Colonic mucosa (tissue), 4 donors: ENCODE measurements around the gene SPAG16. TPM values are rescaled to one million over a fixed set of nuclear protein-coding genes. Genes with fewer than 3 reads are reported as not detected.

ENCODE experiments used
- DNase-seq: peaks from one replicate; pipeline ENCODE4 v3.0.0-alpha.2; 2020
- H3K27ac ChIP-seq: fragments of 200-600 bp; one replicate; pipeline ENCODE4 v1.8.0; 2021
- H3K27me3 ChIP-seq: fragments of 200-600 bp; one replicate; pipeline ENCODE4 v1.8.0; 2021
- H3K36me3 ChIP-seq: fragments of 200-600 bp; one replicate; pipeline ENCODE4 v1.8.0; 2021
- H3K4me1 ChIP-seq: fragments of 200-600 bp; one replicate; pipeline ENCODE4 v1.8.0; 2021; ENCODE audit warnings: mild to moderate bottlenecking
- H3K4me3 ChIP-seq: fragments of 200-600 bp; one replicate; pipeline ENCODE4 v1.8.0; 2021
- H3K9ac ChIP-seq, 2 donors: one replicate each; pipeline ENCODE4 v1.7.0; 2013; ENCODE audit warnings: control low read depth in 2 of 2, low read depth in 2 of 2, low read length in 2 of 2
- H3K9me3 ChIP-seq: fragments of 200-600 bp; one replicate; pipeline ENCODE4 v1.8.0; 2021
- CTCF ChIP-seq: fragments of 200-600 bp; IDR thresholded peaks from one replicate; pipeline ENCODE4 v1.8.0; 2022; ENCODE audit warnings: antibody characterized with exemption, mild to moderate bottlenecking
- intact Hi-C: fragments of 100-400 bp; cut with DNase I; formaldehyde crosslinking; loops from one replicate; pipeline ENCODE4 v1.14.1; 2022
- total RNA-seq, 2 donors: library from RNA; stranded (reverse); fragmentation: NEBNext Ultra II Directional in 1 of 2; extraction: Animal tissue kit (Norgen Biotek cat#: 25700) in 1 of 2; gene quantifications; one replicate each; pipeline ENCODE4 v1.2.1, GENCODE V29; 2021
- donor health status: healthy.
- donor health status: DM: no; HTN: no; CAD: no.
- donor health status: DM: no; HTN: no; CAD: no.

The SPAG16 gene
- total RNA-seq, 2 donors from 2014 or later: 18.6 to 25.5 TPM

GRCh38 chr2:214310319-214310718, 1026.1 kb downstream of the SPAG16 start:
- Histone ChIP-seq H3K36me3 (no peaks in the 10 kb centered on the region), H3K9ac (no peak overlapping the region), H3K4me3 (no peak overlapping the region), H3K9me3 (no peaks in the 10 kb centered on the region), H3K27ac (no peak overlapping the region), H3K27me3 (no peaks in the 10 kb centered on the region), H3K4me1 (no peaks in the 10 kb centered on the region)
- no peak for DNase-seq
- TF ChIP-seq CTCF: no peak
- intact Hi-C loops: no loop called here

- Histone ChIP-seq H3K4me3 (no peak overlapping the region), H3K27ac (no peak overlapping the region), H3K27me3 (no peaks in the 10 kb centered on the region), H3K9me3 (no peaks in the 10 kb centered on the region), H3K4me1 (no peaks in the 10 kb centered on the region), H3K9ac (no peak overlapping the region), H3K36me3 (no peaks in the 10 kb centered on the region)
- DNase-seq: no peak
- no peak for TF ChIP-seq CTCF
- intact Hi-C loops: no loop called here
Measured at GRCh38 chr2:214311031-214311533, 1026.8 kb downstream of the SPAG16 start.

- Histone ChIP-seq H3K27me3 (no peaks in the 10 kb centered on the region), H3K9me3 (no peaks in the 10 kb centered on the region), H3K4me3 (no peak overlapping the region), H3K27ac (no peak overlapping the region), H3K9ac (no peak overlapping the region), H3K36me3 (no peaks in the 10 kb centered on the region), H3K4me1 (no peaks in the 10 kb centered on the region)
- intact Hi-C loops: no loop called here
- TF ChIP-seq CTCF: no peak
- no peak for DNase-seq
Measured at GRCh38 chr2:214311931-214312749, 1027.9 kb downstream of the SPAG16 start.

GRCh38 chr2:214315324-214315723, 1031.1 kb downstream of the SPAG16 start:
- no peaks in the 10 kb centered on the region for H3K9me3 ChIP-seq
- no peak overlapping the region for H3K4me3 ChIP-seq
- TF ChIP-seq CTCF: no peak
- H3K27me3 ChIP-seq: no peaks in the 10 kb centered on the region
- H3K4me1 ChIP-seq: no peaks in the 10 kb centered on the region
- H3K27ac ChIP-seq: no peak overlapping the region
- no peaks in the 10 kb centered on the region for H3K36me3 ChIP-seq
- H3K9ac ChIP-seq: no peak overlapping the region
- intact Hi-C loops: no loop called here
- no peak for DNase-seq

- Histone ChIP-seq H3K27ac (no peak overlapping the region), H3K36me3 (no peaks in the 10 kb centered on the region), H3K4me3 (no peak overlapping the region), H3K9ac (no peak overlapping the region), H3K4me1 (no peaks in the 10 kb centered on the region), H3K27me3 (no peaks in the 10 kb centered on the region), H3K9me3 (no peaks in the 10 kb centered on the region)
- DNase-seq: no peak
- intact Hi-C loops: no loop called here
- no peak for TF ChIP-seq CTCF
Measured at GRCh38 chr2:214320211-214320610, 1035.9 kb downstream of the SPAG16 start.
